ENCODE measurements around the gene FLOT1. TPM values are rescaled to one million over a fixed set of nuclear protein-coding genes. Genes with fewer than 3 reads are reported as not detected.

Gene FLOT1
- total and polyA plus RNA-seq, 5 donors from 2014 or later, result 25.3 to 63.2 (median 39.8) TPM

- Mint-ChIP-seq H3K27ac (peak overlapping the region in 1 of 3 donors; percentile 87), H3K27me3 (no peaks in the 10 kb centered on the region), H3K9me3 (no peaks in the 10 kb centered on the region), H3K4me3 (no peak overlapping the region), H3K36me3 (peaks cover 56% of the 10 kb centered on the region), H3K4me1 (peaks cover 0 to 6% (median 4%) of the 10 kb centered on the region in 4 donors)
- Histone ChIP-seq H3K4me1 (ENCODE audit: control insufficient read depth, insufficient read depth, low read length, poor library complexity, severe bottlenecking) (no peaks in the 10 kb centered on the region), H3K27me3 (ENCODE audit: control insufficient read depth, insufficient read depth, low read length) (no peaks in the 10 kb centered on the region), H3K36me3 (ENCODE audit: control insufficient read depth, insufficient read depth, low read length) (peaks cover 21% of the 10 kb centered on the region), H3K4me3 (ENCODE audit: low read depth, low read length) (no peak overlapping the region), H3K27ac (ENCODE audit: insufficient read depth, low read length, poor library complexity, severe bottlenecking) (no peak overlapping the region), H3K9me3 (ENCODE audit: control insufficient read depth in 2 of 2, low read length in 2 of 2) (no peaks in the 10 kb centered on the region)
- DNase-seq (no peak), ATAC-seq (ENCODE audit: low read depth in 2 of 2) (no peak)
Observed at GRCh38 chr6:30705620-30706019, 36.9 kb downstream of the FLOT1 start.

GRCh38 chr6:30703821-30704220 is 38.7 kb downstream of the FLOT1 start:
- no peak overlapping the region for H3K4me3 Mint-ChIP-seq
- no peaks in the 10 kb centered on the region for H3K9me3 ChIP-seq (ENCODE audit: control insufficient read depth in 2 of 2, low read length in 2 of 2)
- H3K27me3 ChIP-seq (ENCODE audit: control insufficient read depth, insufficient read depth, low read length), result no peaks in the 10 kb centered on the region
- no peak overlapping the region for H3K27ac ChIP-seq (ENCODE audit: insufficient read depth, low read length, poor library complexity, severe bottlenecking)
- H3K4me3 ChIP-seq (ENCODE audit: low read depth, low read length), result no peak overlapping the region
- no peaks in the 10 kb centered on the region for H3K4me1 ChIP-seq (ENCODE audit: control insufficient read depth, insufficient read depth, low read length, poor library complexity, severe bottlenecking)
- peaks cover 48% of the 10 kb centered on the region for H3K36me3 Mint-ChIP-seq
- no peaks in the 10 kb centered on the region for H3K9me3 Mint-ChIP-seq
- H3K27ac Mint-ChIP-seq, result peak overlapping the region in 2 of 3 donors; percentile 62 to 82
- no peak for ATAC-seq (ENCODE audit: low read depth in 2 of 2)
- no peak for DNase-seq
- peaks cover 25% of the 10 kb centered on the region for H3K36me3 ChIP-seq (ENCODE audit: control insufficient read depth, insufficient read depth, low read length)
- H3K4me1 Mint-ChIP-seq, result peaks cover 0 to 6% (median 4%) of the 10 kb centered on the region in 4 donors
- H3K27me3 Mint-ChIP-seq, result no peaks in the 10 kb centered on the region

- no peak overlapping the region for H3K27ac ChIP-seq (ENCODE audit: insufficient read depth, low read length, poor library complexity, severe bottlenecking)
- no peak overlapping the region for H3K4me3 ChIP-seq (ENCODE audit: low read depth, low read length)
- peaks cover 22% of the 10 kb centered on the region for H3K36me3 ChIP-seq (ENCODE audit: control insufficient read depth, insufficient read depth, low read length)
- no peak for DNase-seq
- Mint-ChIP-seq H3K9me3 (no peaks in the 10 kb centered on the region), H3K4me3 (no peak overlapping the region), H3K4me1 (peaks cover 0 to 6% (median 4%) of the 10 kb centered on the region in 4 donors), H3K36me3 (peaks cover 45% of the 10 kb centered on the region), H3K27me3 (no peaks in the 10 kb centered on the region), H3K27ac (no peak overlapping the region)
- no peak for ATAC-seq (ENCODE audit: low read depth in 2 of 2)
- no peaks in the 10 kb centered on the region for H3K27me3 ChIP-seq (ENCODE audit: control insufficient read depth, insufficient read depth, low read length)
- H3K9me3 ChIP-seq (ENCODE audit: control insufficient read depth in 2 of 2, low read length in 2 of 2), result no peaks in the 10 kb centered on the region
- no peaks in the 10 kb centered on the region for H3K4me1 ChIP-seq (ENCODE audit: control insufficient read depth, insufficient read depth, low read length, poor library complexity, severe bottlenecking)
Observed at GRCh38 chr6:30703011-30703410, 39.5 kb downstream of the FLOT1 start.

GRCh38 chr6:30700340-30700739 is 42.1 kb downstream of the FLOT1 start:
- H3K4me3 Mint-ChIP-seq, result no peak overlapping the region
- H3K27me3 Mint-ChIP-seq, result no peaks in the 10 kb centered on the region
- H3K9me3 Mint-ChIP-seq, result no peaks in the 10 kb centered on the region
- H3K4me1 Mint-ChIP-seq, result peaks cover 0 to 4% (median 1%) of the 10 kb centered on the region in 4 donors
- no peak overlapping the region for H3K4me3 ChIP-seq (ENCODE audit: low read depth, low read length)
- H3K4me1 ChIP-seq (ENCODE audit: control insufficient read depth, insufficient read depth, low read length, poor library complexity, severe bottlenecking), result no peaks in the 10 kb centered on the region
- H3K36me3 Mint-ChIP-seq, result peaks cover 30% of the 10 kb centered on the region
- DNase-seq (no peak), ATAC-seq (ENCODE audit: low read depth in 2 of 2) (no peak)
- H3K27me3 ChIP-seq (ENCODE audit: control insufficient read depth, insufficient read depth, low read length), result no peaks in the 10 kb centered on the region
- no peak overlapping the region for H3K27ac Mint-ChIP-seq
- no peak overlapping the region for H3K27ac ChIP-seq (ENCODE audit: insufficient read depth, low read length, poor library complexity, severe bottlenecking)
- peaks cover 10% of the 10 kb centered on the region for H3K36me3 ChIP-seq (ENCODE audit: control insufficient read depth, insufficient read depth, low read length)
- no peaks in the 10 kb centered on the region for H3K9me3 ChIP-seq (ENCODE audit: control insufficient read depth in 2 of 2, low read length in 2 of 2)

- Histone ChIP-seq H3K27ac (ENCODE audit: insufficient read depth, low read length, poor library complexity, severe bottlenecking) (no peak overlapping the region), H3K27me3 (ENCODE audit: control insufficient read depth, insufficient read depth, low read length) (no peaks in the 10 kb centered on the region), H3K9me3 (ENCODE audit: control insufficient read depth in 2 of 2, low read length in 2 of 2) (no peaks in the 10 kb centered on the region), H3K36me3 (ENCODE audit: control insufficient read depth, insufficient read depth, low read length) (peaks cover 5% of the 10 kb centered on the region), H3K4me3 (ENCODE audit: low read depth, low read length) (no peak overlapping the region), H3K4me1 (ENCODE audit: control insufficient read depth, insufficient read depth, low read length, poor library complexity, severe bottlenecking) (no peaks in the 10 kb centered on the region)
- Mint-ChIP-seq H3K9me3 (no peaks in the 10 kb centered on the region), H3K36me3 (peaks cover 1% of the 10 kb centered on the region), H3K4me3 (no peak overlapping the region), H3K27me3 (no peaks in the 10 kb centered on the region), H3K4me1 (peaks cover under 1 to 8% (median 6%) of the 10 kb centered on the region in 4 donors), H3K27ac (no peak overlapping the region)
- ATAC-seq (ENCODE audit: low read depth in 2 of 2) (no peak), DNase-seq (no peak)
Observed at GRCh38 chr6:30696432-30696831, 46.1 kb downstream of the FLOT1 start.

- Histone ChIP-seq H3K27ac (ENCODE audit: insufficient read depth, low read length, poor library complexity, severe bottlenecking) (peak overlapping the region; percentile 42), H3K4me3 (ENCODE audit: low read depth, low read length) (peak overlapping the region; percentile 78), H3K4me1 (ENCODE audit: control insufficient read depth, insufficient read depth, low read length, poor library complexity, severe bottlenecking) (peaks cover 45% of the 10 kb centered on the region), H3K27me3 (ENCODE audit: control insufficient read depth, insufficient read depth, low read length) (no peaks in the 10 kb centered on the region), H3K36me3 (ENCODE audit: control insufficient read depth, insufficient read depth, low read length) (no peaks in the 10 kb centered on the region), H3K9me3 (ENCODE audit: control insufficient read depth in 2 of 2, low read length in 2 of 2) (no peaks in the 10 kb centered on the region)
- H3K9me3 Mint-ChIP-seq, result no peaks in the 10 kb centered on the region
- ATAC-seq (ENCODE audit: low read depth in 2 of 2) (no peak), DNase-seq (no peak)
- peaks cover under 1% of the 10 kb centered on the region for H3K36me3 Mint-ChIP-seq
- no peaks in the 10 kb centered on the region for H3K27me3 Mint-ChIP-seq
- peak overlapping the region; percentile 89 to 95 (median 92) for H3K4me3 Mint-ChIP-seq
- peaks cover 11 to 47% (median 36%) of the 10 kb centered on the region in 4 donors for H3K4me1 Mint-ChIP-seq
- H3K27ac Mint-ChIP-seq, result peak overlapping the region; percentile 26 to 98 (median 94)
Observed at GRCh38 chr6:30691208-30691847, 51.2 kb downstream of the FLOT1 start.

DNA sequence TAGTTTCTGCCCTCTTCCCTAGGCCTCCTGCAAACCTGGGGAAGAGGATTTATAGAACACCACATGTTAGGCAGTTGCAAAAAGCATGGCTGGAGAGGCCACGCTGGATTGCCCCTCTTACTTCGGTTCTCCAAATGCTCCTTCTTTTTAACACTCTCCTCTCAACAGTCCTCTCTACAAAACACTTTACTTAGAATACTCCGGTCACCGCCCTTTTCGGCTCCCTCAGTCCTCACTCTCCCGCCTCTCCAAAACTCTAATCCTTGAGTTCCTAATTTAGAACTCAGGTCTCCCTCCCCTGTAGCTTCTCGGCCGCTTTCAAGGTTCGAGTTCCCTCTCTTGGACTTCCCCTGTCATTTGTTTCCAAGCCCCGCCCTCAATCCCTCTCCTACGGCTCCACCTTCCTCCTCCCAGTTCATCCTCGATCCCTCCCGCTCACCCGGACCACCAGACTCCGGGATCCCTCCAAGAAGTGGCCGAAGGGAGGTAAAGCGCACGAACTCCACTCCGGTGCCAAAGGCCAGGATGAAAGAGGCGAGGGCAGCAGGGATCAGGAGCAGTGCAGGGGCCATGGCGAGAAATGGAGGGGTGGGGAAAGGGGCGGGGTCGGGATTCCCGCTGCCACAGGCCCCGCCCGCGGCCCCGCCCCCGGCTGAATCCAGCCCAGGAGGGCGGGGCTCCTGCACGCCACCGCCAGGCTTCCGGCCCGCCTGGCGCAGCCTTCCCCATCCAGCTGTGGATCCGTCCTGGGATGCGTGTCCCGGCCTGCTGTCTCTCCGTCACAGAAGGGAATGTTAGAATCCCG is 51.9 kb downstream of the FLOT1 start, which contains the start of gene NRM:
NRM (minus strand) TSS at position 582 of the 805 bp plus-strand sequence; CDS start at position 572, 10 bp downstream.
- Histone ChIP-seq H3K4me3 (ENCODE audit: low read depth, low read length) (peak within 1 kb of the TSS; percentile 78), H3K36me3 (ENCODE audit: control insufficient read depth, insufficient read depth, low read length) (no peaks in the 10 kb centered on the region), H3K4me1 (ENCODE audit: control insufficient read depth, insufficient read depth, low read length, poor library complexity, severe bottlenecking) (peaks cover 45% of the 10 kb centered on the region), H3K27me3 (ENCODE audit: control insufficient read depth, insufficient read depth, low read length) (no peaks in the 10 kb centered on the region), H3K9me3 (ENCODE audit: control insufficient read depth in 2 of 2, low read length in 2 of 2) (no peaks in the 10 kb centered on the region), H3K27ac (ENCODE audit: insufficient read depth, low read length, poor library complexity, severe bottlenecking) (peak within 1 kb of the TSS; percentile 42)
- peak within 1 kb of the TSS; percentile 94 to 98 (median 97) for H3K27ac Mint-ChIP-seq
- H3K36me3 Mint-ChIP-seq, result peaks cover 4% of the 10 kb centered on the region
- ATAC-seq (ENCODE audit: low read depth in 2 of 2), result peak; percentile 11 to 20
- no peaks in the 10 kb centered on the region for H3K9me3 Mint-ChIP-seq
- peak within 1 kb of the TSS; percentile 95 to 100 (median 96) for H3K4me3 Mint-ChIP-seq
- peak; percentile 34 to 76 (median 69) for DNase-seq
- H3K27me3 Mint-ChIP-seq, result no peaks in the 10 kb centered on the region
- peaks cover 11 to 49% (median 36%) of the 10 kb centered on the region in 4 donors for H3K4me1 Mint-ChIP-seq

Data from CD4-positive, CD25-positive, alpha-beta regulatory T cell (primary cell).